Measurements from ENCODE around the gene BAK1. TPM values are rescaled to one million over a fixed set of nuclear protein-coding genes. Genes with fewer than 3 reads are reported as not detected.

The BAK1 gene
- total and polyA plus RNA-seq, 2 donors (not counting 3 experiments of a cell fraction or from before 2014, with no cell fraction given): 25.4 to 37.1 TPM

DNA sequence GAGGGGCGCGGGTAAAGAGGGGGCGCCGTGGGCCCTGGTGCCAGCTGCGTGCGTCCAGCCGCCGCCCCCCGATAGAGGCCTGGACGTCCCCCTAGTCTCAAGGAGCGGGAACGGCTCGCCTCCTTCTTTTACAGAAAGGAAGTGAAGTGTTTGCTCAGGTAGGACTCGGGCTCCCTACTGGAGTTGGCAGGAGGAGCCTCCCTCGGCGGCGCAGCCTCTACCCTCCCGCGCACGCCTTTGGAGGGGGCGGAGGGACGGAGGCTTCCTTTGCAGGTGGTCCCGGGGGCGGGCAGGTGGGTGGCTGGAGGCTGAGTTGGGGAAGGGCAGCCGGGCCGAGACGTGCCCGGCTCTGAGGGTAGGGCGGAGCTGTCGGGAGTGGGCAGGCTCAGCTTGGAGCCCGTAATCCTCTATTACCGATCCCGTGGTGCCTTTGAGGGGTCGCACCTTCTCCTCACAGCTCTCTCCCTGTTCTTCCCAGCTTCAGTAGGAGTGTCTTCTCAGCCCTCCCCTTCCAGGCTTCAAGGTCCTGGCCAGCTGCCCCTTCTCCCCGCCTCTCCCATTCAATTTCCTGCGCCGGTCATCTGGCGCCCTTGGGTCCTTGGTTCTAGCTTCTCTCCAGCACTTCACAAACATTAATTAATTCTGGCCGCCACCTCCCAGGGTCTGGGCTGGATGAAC, 41.8 kb upstream of the BAK1 start:
- no peak for FAIRE-seq

More for the DNA sequence above, 41.8 kb upstream of the BAK1 start:
- Histone ChIP-seq H3K36me3 (ENCODE audit: control insufficient read depth in 2 of 2, extremely low read depth in 1 of 2, insufficient read depth in 2 of 2, low read length in 2 of 2) (no peaks in the 10 kb centered on the region), H3K4me2 (ENCODE audit: insufficient read depth, low read length) (peak overlapping the region; percentile 60), H3K9ac (replicated peaks; ENCODE audit: extremely low read depth, insufficient read depth, low read length) (peak overlapping the region; percentile 58), H3K79me2 (ENCODE audit: control insufficient read depth, insufficient read depth, low read length) (peaks cover 43% of the 10 kb centered on the region), H3K9me1 (replicated peaks; ENCODE audit: control insufficient read depth, extremely low read depth, insufficient read depth, low read length) (no peaks in the 10 kb centered on the region), H3K27me3 (ENCODE audit: control insufficient read depth in 2 of 2, insufficient read depth in 2 of 2, low read length in 2 of 2) (no peaks in the 10 kb centered on the region), H3K27ac (ENCODE audit: insufficient read depth, low read depth, low read length) (peak overlapping the region; percentile 30), H4K20me1 (replicated peaks; ENCODE audit: control insufficient read depth, extremely low read depth, insufficient read depth, low read length) (no peaks in the 10 kb centered on the region), H3K4me1 (ENCODE audit: control insufficient read depth, extremely low read depth, insufficient read depth, low read length) (peaks cover 15% of the 10 kb centered on the region), H3K9me3 (replicated peaks; ENCODE audit: control insufficient read depth, insufficient read depth, low read length) (no peaks in the 10 kb centered on the region), H2AFZ (ENCODE audit: low read depth, low read length) (peak overlapping the region; percentile 75), H3K4me3 (replicated peaks in 1 of 3; ENCODE audit: insufficient read depth in 1 of 3, low read depth in 1 of 3, low read length in 3 of 3) (peak overlapping the region; percentile 56 to 93 (median 78))
- intact Hi-C loops (cut with micrococcal nuclease) (loop anchor here (1.0 to 5.0 kb wide), 3 partner anchors 32 to 193 kb away; no protein-coding TSS in a partner anchor), dilution Hi-C loops (cut with MboI; ENCODE audit: extremely low pct_ligation_motif_present, low sequenced_read_pairs) (no loop called here)
- TF ChIP-seq POLR2A (IDR thresholded peaks at IDR 0.05; ENCODE audit: low read depth, low read length): no peak
- TF ChIP-seq CTCF (IDR thresholded peaks at IDR 0.05; ENCODE audit: extremely low read depth in 1 of 2, insufficient read depth in 1 of 2, low read depth in 1 of 2, low read length in 2 of 2): no peak
- TF ChIP-seq EZH2 (IDR thresholded peaks at IDR 0.05; ENCODE audit: borderline replicate concordance, low read depth, low read length, severe bottlenecking): no peak
- TF ChIP-seq JUN (IDR thresholded peaks at IDR 0.05; ENCODE audit: borderline replicate concordance, insufficient read depth, insufficient read length, low read depth): no peak
- no peak for TF ChIP-seq MYC (IDR thresholded peaks at IDR 0.05; ENCODE audit: low read depth, low read length)
- no peak for TF ChIP-seq POLR2AphosphoS5 (IDR thresholded peaks at IDR 0.05; ENCODE audit: insufficient read depth, low read depth, low read length)
- no peak for TF ChIP-seq GATA2 (IDR thresholded peaks at IDR 0.05; ENCODE audit: insufficient read depth, insufficient read length, low read depth, low read length)
- TF ChIP-seq, protein P1, sequence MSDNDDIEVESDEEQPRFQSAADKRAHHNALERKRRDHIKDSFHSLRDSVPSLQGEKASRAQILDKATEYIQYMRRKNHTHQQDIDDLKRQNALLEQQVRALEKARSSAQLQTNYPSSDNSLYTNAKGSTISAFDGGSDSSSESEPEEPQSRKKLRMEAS (IDR thresholded peaks at IDR 0.05; ENCODE audit: insufficient read depth, insufficient read length): no peak
- TF ChIP-seq FOS (IDR thresholded peaks at IDR 0.05; ENCODE audit: borderline replicate concordance, insufficient read depth, low read length): no peak
- BruUV-seq (replicated peaks): no TSS peak
- CTCF ChIA-PET: interaction anchor here (0.6 to 7.7 kb wide), 11 partner anchors 11 to 127 kb away, joined by 3 to 52 read pairs (median 5); no protein-coding TSS in a partner anchor
- peak; percentile 34 for DNase-seq (ENCODE audit: low read depth, low spot score)
- POLR2A ChIA-PET: interaction anchor here (0.6 to 1.4 kb wide), 4 partner anchors 12 to 75 kb away, joined by 3 to 4 read pairs (median 4); no protein-coding TSS in a partner anchor
